ENCODE results near the gene TNFRSF6B. TPM values are rescaled to one million over a fixed set of nuclear protein-coding genes. Genes with fewer than 3 reads are reported as not detected.

Gene TNFRSF6B
- total and polyA plus RNA-seq, 2 of the 4 experiments (the other 2 are of a cell fraction): 1.3 to 11.0 TPM

DNA sequence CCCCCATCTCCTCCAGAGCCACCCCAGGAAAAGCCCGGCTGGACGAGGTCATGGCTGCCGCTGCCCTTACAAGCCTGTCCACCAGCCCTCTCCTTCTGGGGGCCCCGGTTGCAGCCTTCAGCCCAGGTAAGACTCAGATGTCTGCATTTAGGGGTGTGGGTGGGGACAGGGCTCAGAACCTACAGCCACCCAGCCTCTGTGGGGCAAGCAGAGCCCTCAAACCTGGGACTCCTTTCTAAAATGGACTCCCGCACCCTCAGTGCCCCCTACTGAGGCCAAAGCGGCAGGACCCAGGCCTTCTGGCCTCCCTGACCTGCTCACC, 44.9 kb downstream of the TNFRSF6B start:
- Histone ChIP-seq H3K27ac (ENCODE audit: insufficient read depth, low read length) (peak overlapping the region; percentile 62), H4K91ac (ENCODE audit: insufficient read depth, low read depth, low read length) (peak overlapping the region; percentile 73), H3K14ac (replicated peaks; ENCODE audit: low read depth, low read length) (peak overlapping the region; percentile 49), H2AK9ac (replicated peaks; ENCODE audit: low read depth, low read length, poor library complexity) (peak overlapping the region; percentile 83), H4K5ac (ENCODE audit: low read depth, low read length) (no peak overlapping the region), H3K4ac (ENCODE audit: low read depth, low read length) (peak overlapping the region; percentile 62), H3K9me1 (ENCODE audit: insufficient read depth, low read length) (no peaks in the 10 kb centered on the region), H4K20me1 (ENCODE audit: insufficient read depth, low read length) (peaks cover 19% of the 10 kb centered on the region), H3K9me3 (ENCODE audit: control insufficient read depth, insufficient read depth, low read length) (no peaks in the 10 kb centered on the region), H3K27me3 (ENCODE audit: control insufficient read depth, insufficient read depth, low read length) (no peaks in the 10 kb centered on the region), H3K4me1 (ENCODE audit: control insufficient read depth, insufficient read depth, low read length) (peaks cover 10% of the 10 kb centered on the region), H3K18ac (ENCODE audit: low read depth, low read length) (no peak overlapping the region; the same call in 1 of the 2 replicates), H3K4me2 (ENCODE audit: low read depth, low read length) (peak overlapping the region; percentile 55), H2BK5ac (ENCODE audit: low read depth, low read length, poor library complexity, severe bottlenecking) (peak overlapping the region; percentile 63), H2BK20ac (ENCODE audit: low read depth, low read length) (no peak overlapping the region), H4K8ac (ENCODE audit: low read depth in 2 of 2, low read length in 2 of 2) (peak overlapping the region; percentile 48 to 57; a peak in 3 of 4 replicates), H2BK15ac (ENCODE audit: low read depth, low read length) (no peak overlapping the region), H3K9ac (ENCODE audit: low read depth, low read length) (peak overlapping the region; percentile 52), H3K23ac (ENCODE audit: low read depth, low read length) (peak overlapping the region; percentile 41; the same call in 1 of the 2 replicates), H2BK120ac (ENCODE audit: low read depth, low read length) (peak overlapping the region; percentile 18; the same call in 1 of the 2 replicates), H2AFZ (replicated peaks; ENCODE audit: low read length, poor library complexity) (peak overlapping the region; percentile 82), H3K56ac (ENCODE audit: extremely low read depth, insufficient read depth, low read length) (no peak overlapping the region), H2AK5ac (ENCODE audit: low read depth, low read length) (peak overlapping the region; percentile 50), H3K36me3 (ENCODE audit: control insufficient read depth, insufficient read depth, low read length) (peaks cover 32% of the 10 kb centered on the region; the same call in 1 of the 2 replicates), H3K79me1 (ENCODE audit: low read depth in 1 of 2, low read length in 2 of 2) (peaks cover 4 to 9% of the 10 kb centered on the region in 2 experiments; a peak in 2 of 4 replicates), H3K4me3 (ENCODE audit: insufficient read depth, low read depth, low read length) (peak overlapping the region; percentile 16)
- no TSS peak for BruUV-seq (replicated peaks)
- 0% methylated on average over 1 of the region's 6 CpGs; no CpG with 5 or more reads in 1 of the 2 experiments for WGBS, 2 experiments (ENCODE audit: extremely low coverage in 2 of 2, insufficient read length in 1 of 2)
- ChIA-PET CTCF (interaction anchor here (0.7 kb wide), 1 partner anchor 45 kb away, joined by 3 read pairs; no protein-coding TSS in a partner anchor), POLR2A (ENCODE audit: unreplicated experiment) (no interaction called here)
- DNase-seq (no peak), ATAC-seq (ENCODE audit: low read depth) (no peak)
- in situ Hi-C loops (cut with MboI; ENCODE audit: low sequenced_read_pairs): no loop called here
- TF ChIP-seq, protein P1, sequence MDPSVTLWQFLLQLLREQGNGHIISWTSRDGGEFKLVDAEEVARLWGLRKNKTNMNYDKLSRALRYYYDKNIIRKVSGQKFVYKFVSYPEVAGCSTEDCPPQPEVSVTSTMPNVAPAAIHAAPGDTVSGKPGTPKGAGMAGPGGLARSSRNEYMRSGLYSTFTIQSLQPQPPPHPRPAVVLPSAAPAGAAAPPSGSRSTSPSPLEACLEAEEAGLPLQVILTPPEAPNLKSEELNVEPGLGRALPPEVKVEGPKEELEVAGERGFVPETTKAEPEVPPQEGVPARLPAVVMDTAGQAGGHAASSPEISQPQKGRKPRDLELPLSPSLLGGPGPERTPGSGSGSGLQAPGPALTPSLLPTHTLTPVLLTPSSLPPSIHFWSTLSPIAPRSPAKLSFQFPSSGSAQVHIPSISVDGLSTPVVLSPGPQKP (IDR thresholded peaks at IDR 0.05; ENCODE audit: borderline replicate concordance, low read depth, low read length): no peak
- TF ChIP-seq BHLHE40 (IDR thresholded peaks at IDR 0.05; ENCODE audit: low read depth, low read length) (no peak), CEBPB (IDR thresholded peaks at IDR 0.05; ENCODE audit: low read depth, low read length) (no peak), CHD1 (IDR thresholded peaks at IDR 0.05; ENCODE audit: low read depth, low read length) (no peak), MAFK (IDR thresholded peaks at IDR 0.05; ENCODE audit: low read depth, low read length) (no peak)
- intact Hi-C loops (cut with micrococcal nuclease): no loop called here
- dilution Hi-C loops (cut with HindIII; ENCODE audit: low sequenced_read_pairs, unreplicated experiment): no loop called here
